Measurements from ENCODE around the gene BACH2. TPM values are rescaled to one million over a fixed set of nuclear protein-coding genes. Genes with fewer than 3 reads are reported as not detected.
A peak's percentile ranks its signal among the peaks of the same experiment; 100 is the strongest.

The BACH2 gene
- total and polyA plus RNA-seq, 2 of the 8 experiments (the other 6 are each of a cell fraction or from before 2014, with no cell fraction given), result 1.9 to 5.9 TPM

DNA sequence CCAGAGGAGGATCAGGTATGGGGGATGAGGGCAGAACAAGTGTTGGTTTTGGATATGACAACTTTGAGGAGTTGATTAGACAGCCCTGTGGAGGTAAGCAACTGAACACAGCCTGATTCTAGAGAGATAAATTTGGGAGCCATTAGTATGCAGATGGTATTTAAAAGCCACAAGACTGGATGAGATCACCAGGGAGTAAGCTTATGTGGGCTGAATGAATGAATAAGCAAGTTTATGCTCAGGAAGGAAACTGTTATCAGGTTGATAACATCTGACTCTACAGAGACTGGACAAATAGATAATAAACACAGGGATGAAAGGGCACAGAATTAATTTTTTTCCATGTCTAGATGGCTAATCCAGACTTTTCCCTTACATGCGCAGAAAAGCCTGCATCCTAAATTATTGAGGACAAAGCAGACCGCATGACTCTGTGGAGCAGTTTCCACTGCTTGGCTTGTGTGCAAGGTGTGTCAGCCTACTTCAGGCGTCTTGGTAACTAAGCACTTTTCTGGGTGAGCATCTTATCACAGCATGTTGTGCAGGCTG, 251.7 kb downstream of the BACH2 start:
- H4K91ac ChIP-seq (replicated peaks; ENCODE audit: insufficient read length, low read length), result no peak overlapping the region
- H3K79me1 ChIP-seq (ENCODE audit: low read depth, low read length), result no peaks in the 10 kb centered on the region
- no peaks in the 10 kb centered on the region for H4K20me1 ChIP-seq (replicated peaks in 1 of 2; ENCODE audit: control insufficient read depth in 1 of 2, insufficient read depth in 2 of 2, low read length in 2 of 2)
- no peak overlapping the region for H3K4me3 ChIP-seq (ENCODE audit: extremely low read depth in 1 of 4, insufficient read depth in 2 of 4, low read depth in 3 of 4, low read length in 4 of 4)
- no peak overlapping the region for H4K5ac ChIP-seq (ENCODE audit: insufficient read length, low read depth, low read length)
- FAIRE-seq, result no peak
- no peak overlapping the region for H3K4ac ChIP-seq (replicated peaks; ENCODE audit: insufficient read length, low read depth, low read length)
- POLR2A ChIA-PET (ENCODE audit: partially characterized antibody), result no interaction called here
- H3K23me2 ChIP-seq (ENCODE audit: low read depth, low read length), result no peaks in the 10 kb centered on the region
- H3K23ac ChIP-seq (ENCODE audit: insufficient read length), result no peak overlapping the region
- no peak overlapping the region for H3K4me2 ChIP-seq (ENCODE audit: insufficient read depth in 1 of 2, low read depth in 2 of 2, low read length in 2 of 2)
- H2AK5ac ChIP-seq (ENCODE audit: low read depth, low read length), result no peak overlapping the region
- H3K9ac ChIP-seq (replicated peaks in 1 of 4; ENCODE audit: extremely low read depth in 1 of 4, low read depth in 3 of 4, low read length in 3 of 4), result no peak overlapping the region
- H4K8ac ChIP-seq (ENCODE audit: extremely low read depth, insufficient read depth, low read length), result peak overlapping the region; percentile 53; the same call in 1 of the 2 replicates
- no peak overlapping the region for H3K56ac ChIP-seq (replicated peaks; ENCODE audit: insufficient read length, low read depth, low read length)
- no peak for DNase-seq (ENCODE audit: low read depth in 1 of 2, low spot score in 2 of 2)
- no peak overlapping the region for H2AFZ ChIP-seq (ENCODE audit: low read length)
- no peak overlapping the region for H2BK15ac ChIP-seq (ENCODE audit: low read length)
- CTCF ChIA-PET (ENCODE audit: partially characterized antibody), result interaction anchor here (0.6 to 1.2 kb wide), 2 partner anchors 28 to 111 kb away, joined by 3 to 4 read pairs; no protein-coding TSS in a partner anchor
- no peaks in the 10 kb centered on the region for H3K79me2 ChIP-seq (ENCODE audit: control insufficient read depth in 1 of 2, insufficient read depth in 2 of 2, low read length in 2 of 2)
- no peak overlapping the region for H2BK20ac ChIP-seq (ENCODE audit: low read length)
- no peaks in the 10 kb centered on the region for H3K9me3 ChIP-seq (ENCODE audit: insufficient read depth in 2 of 2, low read depth in 1 of 2, low read length in 1 of 2)
- H3K18ac ChIP-seq (ENCODE audit: extremely low read depth, low read length), result no peak overlapping the region
- peaks cover 0 to 6% (median 3%) of the 10 kb centered on the region in 4 experiments; a peak in 2 of 7 replicates for H3K4me1 ChIP-seq (replicated peaks in 1 of 4; ENCODE audit: control insufficient read depth in 3 of 4, insufficient read depth in 4 of 4, low read length in 3 of 4)
- 91% methylated on average over 3 of the region's 3 CpGs; no CpG with 5 or more reads in 1 of the 2 experiments for whole genome bisulfite sequencing, 2 experiments (ENCODE audit: extremely low coverage in 1 of 2, insufficient coverage in 1 of 2, insufficient read length in 1 of 2, insufficient replicate concordance in 2 of 2, low coverage in 1 of 2, low lambda C conversion rate in 2 of 2, missing lambda C conversion rate in 1 of 2)
- no peak overlapping the region for H3K14ac ChIP-seq (ENCODE audit: insufficient read length)
- no peak overlapping the region for H2BK5ac ChIP-seq (ENCODE audit: low read depth, low read length)
- H3K36me3 ChIP-seq (ENCODE audit: control insufficient read depth in 2 of 4, insufficient read depth in 4 of 4, low read length in 3 of 4), result no peaks in the 10 kb centered on the region
- H3K27me3 ChIP-seq (replicated peaks in 1 of 4; ENCODE audit: control insufficient read depth in 3 of 4, extremely low read depth in 1 of 4, insufficient read depth in 3 of 4, low read length in 3 of 4), result no peaks in the 10 kb centered on the region
- no peak overlapping the region for H2BK12ac ChIP-seq (ENCODE audit: low read depth, low read length)
- no peak overlapping the region for H3K27ac ChIP-seq (ENCODE audit: low read depth, low read length)
- H2BK120ac ChIP-seq (replicated peaks; ENCODE audit: low read depth, low read length), result no peak overlapping the region
- TF ChIP-seq EP300 (IDR thresholded peaks at IDR 0.05; ENCODE audit: borderline replicate concordance in 1 of 2, low read depth in 2 of 2, low read length in 2 of 2) (no peak), NRF1 (IDR thresholded peaks at IDR 0.05; ENCODE audit: low read depth, low read length) (no peak), YY1 (IDR thresholded peaks at IDR 0.05; ENCODE audit: low read depth, low read length) (no peak), BACH1 (IDR thresholded peaks at IDR 0.05; ENCODE audit: low read length) (no peak)
- TF ChIP-seq, protein P1, sequence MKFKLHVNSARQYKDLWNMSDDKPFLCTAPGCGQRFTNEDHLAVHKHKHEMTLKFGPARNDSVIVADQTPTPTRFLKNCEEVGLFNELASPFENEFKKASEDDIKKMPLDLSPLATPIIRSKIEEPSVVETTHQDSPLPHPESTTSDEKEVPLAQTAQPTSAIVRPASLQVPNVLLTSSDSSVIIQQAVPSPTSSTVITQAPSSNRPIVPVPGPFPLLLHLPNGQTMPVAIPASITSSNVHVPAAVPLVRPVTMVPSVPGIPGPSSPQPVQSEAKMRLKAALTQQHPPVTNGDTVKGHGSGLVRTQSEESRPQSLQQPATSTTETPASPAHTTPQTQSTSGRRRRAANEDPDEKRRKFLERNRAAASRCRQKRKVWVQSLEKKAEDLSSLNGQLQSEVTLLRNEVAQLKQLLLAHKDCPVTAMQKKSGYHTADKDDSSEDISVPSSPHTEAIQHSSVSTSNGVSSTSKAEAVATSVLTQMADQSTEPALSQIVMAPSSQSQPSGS (IDR thresholded peaks at IDR 0.05; ENCODE audit: low read length), result no peak
- TF ChIP-seq, protein P2, sequence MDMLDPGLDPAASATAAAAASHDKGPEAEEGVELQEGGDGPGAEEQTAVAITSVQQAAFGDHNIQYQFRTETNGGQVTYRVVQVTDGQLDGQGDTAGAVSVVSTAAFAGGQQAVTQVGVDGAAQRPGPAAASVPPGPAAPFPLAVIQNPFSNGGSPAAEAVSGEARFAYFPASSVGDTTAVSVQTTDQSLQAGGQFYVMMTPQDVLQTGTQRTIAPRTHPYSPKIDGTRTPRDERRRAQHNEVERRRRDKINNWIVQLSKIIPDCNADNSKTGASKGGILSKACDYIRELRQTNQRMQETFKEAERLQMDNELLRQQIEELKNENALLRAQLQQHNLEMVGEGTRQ (IDR thresholded peaks at IDR 0.05; ENCODE audit: low read length), result no peak
